DND-41 (cell line): ENCODE results near the gene RGS17.

Source experiments
- ATAC-seq: fragments of 200-7000 bp; cut with Tn5 transposase; 3 replicates; pipeline ENCODE4 v1.9.1; 2021; ENCODE audit warnings: low read depth; ENCODE audit not compliant: insufficient read depth
- DNase-seq: peaks from one replicate; pipeline ENCODE4 v3.0.0-alpha.2; 2020
- H2AFZ ChIP-seq: 2 replicates; pipeline ENCODE4 v1.6.0; 2012; ENCODE audit warnings: low read depth, low read length
- H3K27ac ChIP-seq: 2 replicates; pipeline ENCODE4 v1.5.1; 2012; ENCODE audit warnings: low read length, inconsistent platforms
- H3K27me3 ChIP-seq: fragments of 200-600 bp; sonication (generic); 2 replicates; pipeline ENCODE4 v1.6.0; 2012; ENCODE audit warnings: low read length, mild to moderate bottlenecking, inconsistent platforms; ENCODE audit not compliant: insufficient read depth, poor library complexity
- H3K36me3 ChIP-seq: 2 replicates; pipeline ENCODE4 v1.5.1; 2012; ENCODE audit warnings: low read length, inconsistent platforms; ENCODE audit not compliant: insufficient read depth
- H3K4me1 ChIP-seq: 2 replicates; pipeline ENCODE4 v1.5.1; 2012; ENCODE audit warnings: mild to moderate bottlenecking, low read length; ENCODE audit not compliant: insufficient read depth
- H3K4me2 ChIP-seq: 2 replicates; pipeline ENCODE4 v1.6.0; 2012; ENCODE audit warnings: mild to moderate bottlenecking, moderate library complexity, low read length, inconsistent platforms; ENCODE audit not compliant: insufficient read depth
- H3K4me3 ChIP-seq, 2 experiments: fragments of 200-600 bp in 1 of 2; shearing (Covaris generic) in 1 of 2; 2 replicates each; pipeline ENCODE4 v1.5.1; 2012 to 2016; ENCODE audit warnings: inconsistent platforms in 2 of 2, low read length in 2 of 2, mild to moderate bottlenecking in 2 of 2, low read depth in 1 of 2, moderate library complexity in 1 of 2
- H3K79me2 ChIP-seq: 2 replicates; pipeline ENCODE4 v1.6.0; 2012; ENCODE audit warnings: low read length, inconsistent platforms; ENCODE audit not compliant: insufficient read depth
- H3K9ac ChIP-seq: 2 replicates; pipeline ENCODE4 v1.6.0; 2012; ENCODE audit warnings: low read depth, mild to moderate bottlenecking, inconsistent platforms, low read length, moderate library complexity
- H3K9me3 ChIP-seq: 2 replicates; pipeline ENCODE4 v1.5.1; 2012; ENCODE audit warnings: low read length, moderate library complexity, mild to moderate bottlenecking, inconsistent platforms; ENCODE audit not compliant: insufficient read depth, severe bottlenecking
- H4K20me1 ChIP-seq: 2 replicates; pipeline ENCODE4 v1.6.0; 2012; ENCODE audit warnings: low read length; ENCODE audit not compliant: insufficient read depth
- EZH2 ChIP-seq: IDR thresholded peaks from 3 replicates; pipeline ENCODE4 v1.6.1; 2012; ENCODE audit warnings: borderline replicate concordance, low read depth, mild to moderate bottlenecking, moderate library complexity, low read length, inconsistent platforms; ENCODE audit not compliant: severe bottlenecking
- TF ChIP-seq, protein P1 (sequence below): IDR thresholded peaks from 2 replicates; pipeline ENCODE4 v1.5.1; 2012; ENCODE audit warnings: borderline replicate concordance, low read length, moderate library complexity, mild to moderate bottlenecking; ENCODE audit not compliant: poor library complexity, severe bottlenecking; ENCODE audit errors: extremely low read depth

Gene RGS17

DNA sequence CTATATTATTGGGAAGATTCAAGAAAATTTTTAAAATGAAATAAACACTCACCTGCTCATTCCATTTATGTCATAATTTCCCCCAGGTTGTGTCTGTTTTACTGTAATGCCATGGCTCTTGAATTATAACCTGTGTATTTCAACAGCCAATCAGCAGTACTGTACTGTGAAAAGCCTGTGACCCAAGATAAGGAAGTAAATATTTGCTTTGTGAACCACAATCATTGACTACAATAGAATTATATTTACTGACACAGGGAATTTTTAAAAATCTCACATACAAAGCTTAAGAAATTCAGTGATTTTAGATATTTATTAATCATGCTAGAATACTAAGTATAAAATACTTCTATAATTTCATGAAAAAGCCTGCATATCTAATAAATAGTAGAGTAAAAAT lies 6.0 kb downstream of the RGS17 start:
- Histone ChIP-seq H3K4me2 (no peak overlapping the region), H3K9ac (no peak overlapping the region), H3K27ac (no peak overlapping the region), H3K4me3 (no peak overlapping the region), H3K79me2 (no peaks in the 10 kb centered on the region), H2AFZ (no peak overlapping the region), H3K4me1 (no peaks in the 10 kb centered on the region), H3K36me3 (no peaks in the 10 kb centered on the region), H4K20me1 (no peaks in the 10 kb centered on the region), H3K27me3 (no peaks in the 10 kb centered on the region), H3K9me3 (no peaks in the 10 kb centered on the region)
- no peak for DNase-seq
- TF ChIP-seq, protein P1, sequence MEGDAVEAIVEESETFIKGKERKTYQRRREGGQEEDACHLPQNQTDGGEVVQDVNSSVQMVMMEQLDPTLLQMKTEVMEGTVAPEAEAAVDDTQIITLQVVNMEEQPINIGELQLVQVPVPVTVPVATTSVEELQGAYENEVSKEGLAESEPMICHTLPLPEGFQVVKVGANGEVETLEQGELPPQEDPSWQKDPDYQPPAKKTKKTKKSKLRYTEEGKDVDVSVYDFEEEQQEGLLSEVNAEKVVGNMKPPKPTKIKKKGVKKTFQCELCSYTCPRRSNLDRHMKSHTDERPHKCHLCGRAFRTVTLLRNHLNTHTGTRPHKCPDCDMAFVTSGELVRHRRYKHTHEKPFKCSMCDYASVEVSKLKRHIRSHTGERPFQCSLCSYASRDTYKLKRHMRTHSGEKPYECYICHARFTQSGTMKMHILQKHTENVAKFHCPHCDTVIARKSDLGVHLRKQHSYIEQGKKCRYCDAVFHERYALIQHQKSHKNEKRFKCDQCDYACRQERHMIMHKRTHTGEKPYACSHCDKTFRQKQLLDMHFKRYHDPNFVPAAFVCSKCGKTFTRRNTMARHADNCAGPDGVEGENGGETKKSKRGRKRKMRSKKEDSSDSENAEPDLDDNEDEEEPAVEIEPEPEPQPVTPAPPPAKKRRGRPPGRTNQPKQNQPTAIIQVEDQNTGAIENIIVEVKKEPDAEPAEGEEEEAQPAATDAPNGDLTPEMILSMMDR = no peak
- TF ChIP-seq EZH2 = no peak
- ATAC-seq = no peak

DNA sequence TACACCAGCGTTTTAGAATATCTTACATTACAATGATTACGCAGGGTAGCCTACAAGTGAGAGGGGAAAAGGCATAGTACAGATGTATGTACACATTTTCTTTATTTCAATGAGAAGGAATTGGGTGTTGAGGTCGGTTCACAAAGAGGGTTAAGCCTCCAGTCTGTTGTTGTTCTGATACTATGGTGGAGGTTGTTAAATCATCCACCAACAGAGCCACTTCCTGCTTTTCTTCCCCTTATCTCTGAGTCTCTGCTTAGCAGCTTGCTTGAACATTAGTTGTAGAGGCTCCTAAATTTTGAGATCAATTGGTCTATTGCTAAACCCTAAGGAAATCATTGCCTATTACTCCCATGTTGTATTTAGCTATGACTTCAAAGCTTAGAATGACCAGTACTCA lies 7.3 kb downstream of the RGS17 start:
- Histone ChIP-seq H3K4me3 (no peak overlapping the region), H3K27me3 (no peaks in the 10 kb centered on the region), H2AFZ (no peak overlapping the region), H3K4me1 (no peaks in the 10 kb centered on the region), H3K36me3 (no peaks in the 10 kb centered on the region), H3K4me2 (no peak overlapping the region), H3K79me2 (no peaks in the 10 kb centered on the region), H3K9me3 (no peaks in the 10 kb centered on the region), H4K20me1 (no peaks in the 10 kb centered on the region), H3K27ac (no peak overlapping the region), H3K9ac (no peak overlapping the region)
- no peak for ATAC-seq
- TF ChIP-seq EZH2 = no peak
- TF ChIP-seq, protein P1 = no peak
- no peak for DNase-seq

DNA sequence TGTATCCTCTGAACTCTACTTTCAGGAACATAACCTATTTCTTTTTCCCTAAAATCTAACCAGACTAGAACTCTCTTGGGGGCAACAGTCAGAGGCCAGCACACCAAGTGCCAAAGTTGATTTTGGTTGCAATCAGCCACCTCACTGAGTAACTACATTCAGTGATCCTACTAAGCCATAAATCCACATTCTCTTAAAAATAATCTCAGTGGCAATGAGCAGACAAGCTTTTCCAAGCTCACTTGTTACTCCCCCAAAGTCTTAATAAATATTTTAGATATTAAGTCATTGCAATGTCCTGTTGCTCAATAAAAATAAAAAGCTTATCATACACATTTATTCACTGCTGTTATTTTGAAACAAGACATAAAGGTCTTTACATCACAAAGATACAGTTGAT lies 9.8 kb downstream of the RGS17 start:
- H3K79me2 ChIP-seq = no peaks in the 10 kb centered on the region
- H3K36me3 ChIP-seq = no peaks in the 10 kb centered on the region
- no peak overlapping the region for H3K9ac ChIP-seq
- no peak for TF ChIP-seq EZH2
- TF ChIP-seq, protein P1 = no peak
- H3K9me3 ChIP-seq = no peaks in the 10 kb centered on the region
- DNase-seq = no peak
- no peak overlapping the region for H3K4me3 ChIP-seq
- no peaks in the 10 kb centered on the region for H4K20me1 ChIP-seq
- no peak overlapping the region for H3K4me2 ChIP-seq
- H3K27ac ChIP-seq = no peak overlapping the region
- H3K27me3 ChIP-seq = no peaks in the 10 kb centered on the region
- H3K4me1 ChIP-seq = no peaks in the 10 kb centered on the region
- H2AFZ ChIP-seq = no peak overlapping the region
- ATAC-seq = no peak
